Kidney (tissue), 14 donors: ENCODE results near the gene OAF. TPM values are rescaled to one million over a fixed set of nuclear protein-coding genes. Genes with fewer than 3 reads are reported as not detected.

Experiments
- DNase-seq, 5 donors: peaks; one replicate each; pipeline ENCODE4 v3.0.0-alpha.2; 2013 to 2020
- FAIRE-seq: peaks from 2 replicates; lab custom pipeline; 2012; peaks lifted over from hg19 to GRCh38; lab: Jason Lieb, UNC
- H3K27ac ChIP-seq, 2 donors: one replicate each; pipeline ENCODE4 v1.7.0; 2013; ENCODE audit warnings: low read depth in 2 of 2, low read length in 2 of 2, inconsistent platforms in 1 of 2
- H3K27me3 ChIP-seq: one replicate; pipeline ENCODE4 v1.7.1; 2013; ENCODE audit warnings: low read length, inconsistent platforms; ENCODE audit not compliant: control insufficient read depth, insufficient read depth
- H3K36me3 ChIP-seq, 3 donors: one replicate each; pipeline versions ENCODE4 v1.7.0 to v1.7.1; 2013; ENCODE audit warnings: low read length in 3 of 3, control low read depth in 1 of 3, inconsistent platforms in 1 of 3; ENCODE audit not compliant: insufficient read depth in 3 of 3, control insufficient read depth in 2 of 3
- H3K4me1 ChIP-seq, 3 donors: one replicate each; pipeline versions ENCODE4 v1.7.0 to v1.7.1; 2013; ENCODE audit warnings: low read length in 3 of 3, inconsistent platforms in 1 of 3, low read depth in 1 of 3; ENCODE audit not compliant: control insufficient read depth in 2 of 3, insufficient read depth in 2 of 3
- H3K4me3 ChIP-seq, 3 donors: one replicate each; pipeline versions ENCODE4 v1.7.0 to v1.8.1; 2013; ENCODE audit warnings: low read length in 3 of 3, control low read depth in 1 of 3, inconsistent platforms in 1 of 3
- H3K9ac ChIP-seq, 3 donors: one replicate each; pipeline versions ENCODE4 v1.7.0 to v1.7.1; 2013; ENCODE audit warnings: low read length in 3 of 3, control low read depth in 1 of 3, inconsistent platforms in 1 of 3
- H3K9me3 ChIP-seq, 3 donors: one replicate each; pipeline versions ENCODE4 v1.7.0 to v1.7.1; 2013; ENCODE audit warnings: low read length in 3 of 3, control low read depth in 1 of 3, inconsistent platforms in 1 of 3; ENCODE audit not compliant: control insufficient read depth in 2 of 3, insufficient read depth in 1 of 3
- intact Hi-C: fragments of 100-400 bp; cut with DNase I; formaldehyde crosslinking; loops from one replicate; pipeline ENCODE4 v1.11.1; 2022
- polyA plus RNA-seq: library from polyadenylated mRNA; stranded (reverse); fragments of 350-450 nt; fragmentation: Illumina TruSeq; extraction: RNeasy Lipid Tissue Mini Kit (QIAGEN cat#74804); gene quantifications from one replicate; pipeline ENCODE4 v1.2.3, GENCODE V29; 2014; ENCODE audit warnings: low read depth, low replicate concordance; ENCODE audit not compliant: insufficient read depth
- total RNA-seq: library from RNA; stranded (reverse); fragmentation: NEBNext Ultra II Directional; extraction: Animal tissue kit (Norgen Biotek cat#: 25700); gene quantifications from one replicate; pipeline ENCODE4 v1.2.1, GENCODE V29; 2021
- TF ChIP-seq, protein P1 (sequence below): IDR thresholded peaks from 3 replicates; pipeline ENCODE4 v1.5.1; 2012; ENCODE audit warnings: mild to moderate bottlenecking, moderate library complexity, borderline replicate concordance; ENCODE audit not compliant: insufficient read depth; ENCODE audit errors: extremely low read depth
- donor health status: control.
- donor health status: control.
- donor health status: control.
- donor health status: control.
- donor health status: control.
- donor health status: DM: yes; HTN: yes; CAD: no.
- donor health status: Normal renal cell carcinoma (clear cell type).

Gene OAF
- total and polyA plus RNA-seq, 2 donors from 2014 or later, result 48.2 to 78.1 TPM

DNA sequence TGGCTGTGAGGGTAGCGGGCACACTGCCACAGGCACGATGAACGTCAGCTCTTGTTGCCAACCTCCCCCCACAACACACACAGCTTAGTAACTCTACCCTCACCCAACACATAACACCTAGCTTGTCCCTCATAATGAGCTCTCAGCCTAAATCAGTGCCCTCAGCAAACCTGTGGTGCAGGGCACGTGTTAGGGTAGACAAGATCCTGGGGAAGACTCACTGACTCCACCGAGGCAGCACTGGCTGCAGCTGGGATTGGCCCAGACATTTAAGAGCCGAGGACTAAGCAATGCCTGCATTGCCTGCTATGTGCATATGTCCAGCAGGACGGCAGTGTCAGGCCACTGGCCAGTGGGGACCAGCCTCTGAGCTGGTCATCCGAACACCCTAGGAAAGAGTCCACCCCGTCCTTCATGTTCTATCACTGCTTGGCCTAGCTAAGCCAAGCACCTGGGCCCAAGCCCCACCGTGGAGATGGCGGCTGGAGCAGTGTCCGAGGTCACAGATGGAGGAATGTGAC, 40.0 kb upstream of the OAF start:
- DNase-seq (peak in 1 of 5 donors; percentile 64), FAIRE-seq (no peak)
- Histone ChIP-seq H3K4me3 (no peak overlapping the region), H3K9ac (no peak overlapping the region), H3K36me3 (no peaks in the 10 kb centered on the region), H3K27me3 (no peaks in the 10 kb centered on the region), H3K4me1 (peaks cover 0 to 16% (median 0%) of the 10 kb centered on the region in 3 donors), H3K27ac (no peak overlapping the region), H3K9me3 (no peaks in the 10 kb centered on the region)
- TF ChIP-seq, protein P1, sequence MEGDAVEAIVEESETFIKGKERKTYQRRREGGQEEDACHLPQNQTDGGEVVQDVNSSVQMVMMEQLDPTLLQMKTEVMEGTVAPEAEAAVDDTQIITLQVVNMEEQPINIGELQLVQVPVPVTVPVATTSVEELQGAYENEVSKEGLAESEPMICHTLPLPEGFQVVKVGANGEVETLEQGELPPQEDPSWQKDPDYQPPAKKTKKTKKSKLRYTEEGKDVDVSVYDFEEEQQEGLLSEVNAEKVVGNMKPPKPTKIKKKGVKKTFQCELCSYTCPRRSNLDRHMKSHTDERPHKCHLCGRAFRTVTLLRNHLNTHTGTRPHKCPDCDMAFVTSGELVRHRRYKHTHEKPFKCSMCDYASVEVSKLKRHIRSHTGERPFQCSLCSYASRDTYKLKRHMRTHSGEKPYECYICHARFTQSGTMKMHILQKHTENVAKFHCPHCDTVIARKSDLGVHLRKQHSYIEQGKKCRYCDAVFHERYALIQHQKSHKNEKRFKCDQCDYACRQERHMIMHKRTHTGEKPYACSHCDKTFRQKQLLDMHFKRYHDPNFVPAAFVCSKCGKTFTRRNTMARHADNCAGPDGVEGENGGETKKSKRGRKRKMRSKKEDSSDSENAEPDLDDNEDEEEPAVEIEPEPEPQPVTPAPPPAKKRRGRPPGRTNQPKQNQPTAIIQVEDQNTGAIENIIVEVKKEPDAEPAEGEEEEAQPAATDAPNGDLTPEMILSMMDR, result no peak
- intact Hi-C loops, result loop anchor here (5.0 kb wide), 1 partner anchor 56 kb away; no protein-coding TSS in a partner anchor

DNA sequence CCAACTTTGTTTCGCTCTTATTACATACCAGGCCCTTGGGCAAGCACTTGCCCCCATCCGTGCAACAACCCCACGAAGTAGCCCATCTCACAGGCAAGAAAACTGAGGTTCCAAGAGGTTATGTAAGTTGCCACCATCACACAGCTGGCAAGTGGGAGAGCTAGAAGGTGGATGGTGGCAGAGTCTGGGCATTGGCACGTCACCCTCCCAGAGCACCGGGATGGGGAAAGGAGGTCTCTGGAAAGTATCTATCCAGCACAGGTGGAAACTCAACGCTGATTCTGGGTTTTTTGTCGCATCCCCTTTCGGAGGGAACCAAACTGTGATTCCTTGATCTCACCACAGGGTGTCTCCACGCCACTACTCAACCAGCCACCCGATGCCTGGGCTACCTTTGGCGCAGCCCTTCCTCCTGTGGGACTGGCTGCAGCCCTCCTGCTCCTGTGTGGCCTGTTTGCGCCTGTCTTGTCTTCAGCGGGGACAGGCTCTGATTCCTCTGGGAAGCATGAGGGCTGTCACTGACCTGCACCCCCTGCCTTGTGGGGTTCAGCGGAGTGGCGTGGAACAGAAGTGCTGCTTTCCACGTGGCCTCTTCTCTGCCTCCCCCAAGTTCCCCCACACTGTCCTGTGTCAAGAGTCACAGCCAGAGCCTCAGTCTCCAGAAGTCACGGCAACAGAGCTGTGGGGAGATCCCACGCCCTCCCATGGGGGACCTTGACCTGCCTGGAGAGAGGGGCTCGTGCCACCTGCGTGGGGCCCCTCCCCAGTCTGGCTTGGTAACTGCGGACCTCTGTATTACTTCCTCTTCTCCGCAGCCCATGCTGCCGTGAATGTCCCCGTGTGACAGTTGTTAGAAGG, 38.5 kb upstream of the OAF start:
- intact Hi-C loops, result loop anchor here (5.0 kb wide), 1 partner anchor 55 kb away; no protein-coding TSS in a partner anchor
- peak; percentile 80 to 89 (median 86) for DNase-seq

DNA sequence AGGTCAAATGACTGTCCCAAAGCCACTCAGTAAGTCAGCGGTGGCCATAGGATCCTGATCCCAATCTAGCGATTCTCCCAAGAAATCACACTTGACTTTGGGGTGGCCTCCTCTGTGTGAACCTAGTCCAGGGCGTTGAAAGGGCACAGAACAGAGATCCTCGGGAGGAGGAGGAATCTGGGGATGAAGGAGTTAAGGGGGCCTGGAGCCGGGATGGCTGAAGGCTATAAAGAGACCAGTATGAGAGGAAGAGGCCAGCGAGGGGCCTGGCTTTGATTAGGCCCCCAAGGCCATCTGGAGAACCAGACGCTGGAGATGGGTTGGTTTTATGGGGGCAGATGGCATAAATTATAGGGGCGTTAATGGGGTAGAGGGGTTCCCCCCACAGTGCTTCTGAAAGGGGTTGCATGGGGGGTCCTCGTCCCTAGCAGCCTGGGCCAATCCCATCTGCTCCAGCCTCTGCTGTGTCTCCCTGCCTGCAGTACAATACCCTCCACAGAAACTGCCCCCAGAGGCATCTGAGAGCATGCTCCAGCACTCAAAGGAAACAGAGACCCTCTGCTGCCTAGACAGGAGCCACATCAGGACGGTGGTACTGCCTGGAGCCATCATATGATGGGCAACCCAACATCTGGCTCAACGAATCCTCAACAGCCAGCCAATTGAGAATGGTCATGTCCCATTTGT, 37.7 kb upstream of the OAF start:
- no peak for FAIRE-seq
- DNase-seq, result peak in 3 of 5 donors; percentile 40 to 56 (median 46)

More for the DNA sequence above, 38.5 kb upstream of the OAF start:
- Histone ChIP-seq H3K4me3 (no peak overlapping the region), H3K9me3 (no peaks in the 10 kb centered on the region), H3K27ac (no peak overlapping the region), H3K27me3 (no peaks in the 10 kb centered on the region), H3K36me3 (no peaks in the 10 kb centered on the region), H3K4me1 (peaks cover 0 to 16% (median 0%) of the 10 kb centered on the region in 3 donors), H3K9ac (no peak overlapping the region)
- TF ChIP-seq, protein P1, result peak; percentile 91
- FAIRE-seq, result no peak

More for the DNA sequence above, 37.7 kb upstream of the OAF start:
- Histone ChIP-seq H3K27me3 (no peaks in the 10 kb centered on the region), H3K4me1 (peaks cover 0 to 16% (median 0%) of the 10 kb centered on the region in 3 donors), H3K27ac (no peak overlapping the region), H3K4me3 (no peak overlapping the region), H3K9me3 (no peaks in the 10 kb centered on the region), H3K36me3 (no peaks in the 10 kb centered on the region), H3K9ac (no peak overlapping the region)
- TF ChIP-seq, protein P1, result no peak
- intact Hi-C loops, result loop anchor here (5.0 kb wide), 1 partner anchor 54 kb away; no protein-coding TSS in a partner anchor
